Measurements from ENCODE around the gene MGAT5B.
A peak's percentile ranks its signal among the peaks of the same experiment; 100 is the strongest.
"Not testable (repeated sequence)": the region's sequence is repeated elsewhere in the genome, so short reads cannot be mapped to it uniquely, and the experiment has no call there.

MGAT5B gene, protein sequence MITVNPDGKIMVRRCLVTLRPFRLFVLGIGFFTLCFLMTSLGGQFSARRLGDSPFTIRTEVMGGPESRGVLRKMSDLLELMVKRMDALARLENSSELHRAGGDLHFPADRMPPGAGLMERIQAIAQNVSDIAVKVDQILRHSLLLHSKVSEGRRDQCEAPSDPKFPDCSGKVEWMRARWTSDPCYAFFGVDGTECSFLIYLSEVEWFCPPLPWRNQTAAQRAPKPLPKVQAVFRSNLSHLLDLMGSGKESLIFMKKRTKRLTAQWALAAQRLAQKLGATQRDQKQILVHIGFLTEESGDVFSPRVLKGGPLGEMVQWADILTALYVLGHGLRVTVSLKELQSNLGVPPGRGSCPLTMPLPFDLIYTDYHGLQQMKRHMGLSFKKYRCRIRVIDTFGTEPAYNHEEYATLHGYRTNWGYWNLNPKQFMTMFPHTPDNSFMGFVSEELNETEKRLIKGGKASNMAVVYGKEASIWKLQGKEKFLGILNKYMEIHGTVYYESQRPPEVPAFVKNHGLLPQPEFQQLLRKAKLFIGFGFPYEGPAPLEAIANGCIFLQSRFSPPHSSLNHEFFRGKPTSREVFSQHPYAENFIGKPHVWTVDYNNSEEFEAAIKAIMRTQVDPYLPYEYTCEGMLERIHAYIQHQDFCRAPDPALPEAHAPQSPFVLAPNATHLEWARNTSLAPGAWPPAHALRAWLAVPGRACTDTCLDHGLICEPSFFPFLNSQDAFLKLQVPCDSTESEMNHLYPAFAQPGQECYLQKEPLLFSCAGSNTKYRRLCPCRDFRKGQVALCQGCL

DNA sequence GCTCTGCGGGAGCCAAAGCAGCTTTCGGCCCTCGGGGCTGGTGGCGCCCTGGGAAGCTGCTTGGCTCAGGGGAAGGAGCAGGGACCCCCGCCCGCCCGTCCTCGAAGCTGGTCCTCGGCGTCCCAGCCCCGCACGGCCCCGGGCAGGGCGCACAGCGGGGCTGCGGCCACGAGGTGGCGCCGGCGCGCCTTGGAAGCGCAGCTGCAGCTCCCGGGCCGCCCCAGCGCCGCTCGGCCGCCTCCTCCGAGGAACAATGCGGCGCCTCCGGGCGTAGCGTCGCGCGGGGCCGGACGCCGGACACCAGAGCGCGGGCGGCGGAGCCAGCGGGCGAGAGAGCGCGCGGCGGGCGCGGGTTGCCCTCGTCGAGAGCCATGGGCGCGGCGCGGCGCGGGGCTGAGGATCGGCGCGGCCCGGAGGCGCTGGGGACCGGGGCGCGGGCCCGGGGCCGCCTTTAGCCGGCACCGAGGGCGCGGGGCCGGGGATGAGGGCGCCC is at the start of gene MGAT5B:
TSS of gene MGAT5B (plus strand) at position 229 of the 493 bp plus-strand sequence. CDS start 626 bp downstream, outside the sequence.
- DNase-seq = peak; percentile 83

DNA sequence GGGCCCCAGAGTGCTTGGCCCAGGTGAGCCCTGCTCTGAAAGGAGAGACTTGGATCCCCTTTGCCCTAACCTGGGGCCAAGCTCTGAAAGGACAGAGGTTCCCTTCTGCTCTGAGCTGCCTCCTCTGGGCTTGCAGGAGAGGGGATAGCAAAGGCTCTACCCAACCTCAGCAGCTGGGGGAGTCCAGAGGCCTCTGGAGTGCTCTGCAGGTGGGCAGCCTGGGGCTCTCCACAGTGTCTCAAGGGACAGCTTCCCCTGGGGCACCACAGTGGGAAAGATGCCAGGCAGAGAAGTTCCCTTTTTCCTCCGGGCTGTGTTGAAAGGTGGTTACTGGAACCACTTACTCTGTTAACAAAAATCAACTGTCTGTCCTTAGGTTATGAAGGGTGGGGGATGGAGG is 48.2 kb upstream of the MGAT5B start:
- DNase-seq = no peak

DNA sequence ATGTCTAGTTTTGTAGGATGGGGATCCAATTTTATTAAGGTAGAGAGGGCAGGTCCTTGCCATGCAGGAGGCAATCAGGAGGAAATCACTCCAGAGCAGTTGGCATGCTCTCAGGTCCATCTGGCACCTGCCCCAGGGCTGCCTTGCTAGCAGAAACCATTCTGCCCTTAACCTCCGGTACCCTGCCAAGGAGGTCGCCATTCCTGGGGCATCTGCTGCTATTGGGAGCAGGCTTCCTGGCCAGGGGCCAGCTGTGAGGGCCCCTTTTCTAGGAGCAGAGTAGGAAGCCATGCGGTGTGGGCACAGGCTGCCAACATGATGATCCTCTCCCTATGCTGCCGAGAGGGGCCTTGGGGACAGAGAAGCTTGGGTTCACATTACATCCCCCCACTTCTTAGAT is 47.6 kb upstream of the MGAT5B start:
- DNase-seq = no peak

DNA sequence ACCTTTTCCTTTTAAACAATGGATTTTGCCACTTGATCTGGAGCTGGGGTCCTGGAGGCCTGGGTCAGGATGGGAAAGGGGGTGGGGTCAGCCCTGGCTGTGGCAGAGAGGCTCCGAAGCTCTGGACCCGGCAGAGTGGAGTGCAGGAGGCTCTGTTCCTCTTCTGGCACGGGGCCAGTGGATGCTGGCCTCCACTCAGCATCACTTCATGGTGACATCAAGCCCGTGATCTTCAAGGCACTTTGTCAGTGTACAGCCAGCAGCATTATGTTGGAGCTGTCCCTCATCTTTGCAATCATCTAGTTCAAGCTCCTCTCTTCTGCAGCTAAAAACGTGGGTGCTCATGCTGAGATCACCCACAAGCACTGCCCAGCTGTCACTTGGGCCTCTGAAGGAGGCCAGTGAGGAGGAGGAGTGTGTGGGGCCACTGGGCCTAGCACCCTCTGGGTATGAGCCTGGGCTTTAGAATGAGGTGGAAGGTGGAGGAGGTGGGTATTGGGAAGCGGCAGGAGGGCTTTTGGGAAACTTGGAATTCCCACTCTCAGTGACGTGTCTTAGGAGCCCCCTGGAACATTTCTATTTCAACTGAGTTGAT is 45.9 kb upstream of the MGAT5B start:
- no peak for DNase-seq

DNA sequence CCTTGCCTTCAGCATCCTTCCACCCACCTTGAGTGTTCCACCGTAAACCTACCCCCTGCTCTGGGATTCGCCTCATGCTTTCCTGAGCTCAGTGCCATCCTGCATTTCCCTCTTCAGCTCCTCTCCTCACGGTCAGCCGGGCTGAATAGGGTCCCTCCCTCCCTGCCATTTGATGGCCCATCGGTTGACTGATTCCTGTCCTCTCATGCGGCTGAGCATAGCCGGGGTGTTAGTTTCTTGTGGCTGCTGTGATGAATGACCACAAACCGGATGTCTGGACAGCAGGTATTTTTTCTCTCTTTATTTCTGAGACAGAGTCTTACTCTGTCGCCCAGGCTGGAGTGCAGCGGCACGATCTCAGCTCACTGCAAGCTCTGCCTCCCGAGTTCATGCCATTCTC is 44.1 kb upstream of the MGAT5B start:
- no peak for DNase-seq

DNA sequence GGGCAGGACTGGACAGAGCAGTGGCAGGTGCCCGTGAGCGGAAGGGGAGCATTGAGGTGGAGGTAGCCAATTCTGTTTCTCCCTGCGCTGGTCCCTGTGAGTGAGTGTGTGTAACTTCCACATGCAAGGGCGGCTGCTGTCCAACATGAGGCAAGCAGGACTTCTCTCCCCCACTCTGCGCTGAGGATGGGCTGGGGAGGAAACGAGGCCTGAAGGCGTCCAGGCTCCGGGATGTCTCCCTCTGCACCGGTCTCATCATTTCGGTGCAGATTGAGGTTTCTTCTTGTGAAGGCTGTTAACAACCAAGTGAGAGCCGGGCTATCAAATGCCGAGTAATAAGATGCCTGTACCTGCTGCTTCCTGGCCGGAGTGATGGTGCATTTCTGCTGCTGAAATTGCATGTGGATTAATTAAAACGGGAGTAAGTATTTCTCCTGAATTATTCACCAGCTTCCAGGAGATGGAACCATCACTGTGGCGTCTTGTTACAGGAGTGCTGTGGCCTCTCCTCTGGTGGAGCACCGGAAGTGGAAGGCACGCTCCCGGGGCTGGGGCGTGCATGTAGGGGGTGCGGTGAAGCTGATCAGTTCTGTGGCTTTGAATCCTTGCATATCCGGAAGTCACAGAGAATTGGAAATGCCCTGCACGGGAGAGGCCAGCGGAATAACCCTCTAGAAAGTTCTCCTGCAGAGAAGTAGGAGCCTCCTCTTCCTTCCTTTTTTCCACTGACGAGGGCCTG is 41.7 kb upstream of the MGAT5B start:
- DNase-seq = no peak

DNA sequence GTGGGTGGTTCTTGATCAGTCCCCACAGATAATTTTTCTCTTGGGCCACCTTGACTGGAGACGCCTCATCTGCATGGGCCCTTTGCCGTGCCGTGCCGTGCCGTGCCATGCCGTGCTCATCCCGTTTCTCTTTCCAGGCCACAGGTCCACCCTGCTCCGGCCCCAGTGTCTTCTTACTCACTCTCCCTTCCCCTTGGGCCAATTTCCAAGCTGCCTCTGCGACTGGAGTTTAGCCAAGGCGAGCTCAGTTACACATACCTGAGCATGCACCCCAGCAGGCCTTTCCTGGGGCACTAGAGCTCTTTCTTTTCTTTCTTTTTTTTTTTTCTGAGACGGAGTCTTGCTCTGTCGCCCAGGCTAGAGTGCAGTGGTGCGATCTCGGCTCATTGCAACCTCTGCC is 40.5 kb upstream of the MGAT5B start:
- DNase-seq = no peak

DNA sequence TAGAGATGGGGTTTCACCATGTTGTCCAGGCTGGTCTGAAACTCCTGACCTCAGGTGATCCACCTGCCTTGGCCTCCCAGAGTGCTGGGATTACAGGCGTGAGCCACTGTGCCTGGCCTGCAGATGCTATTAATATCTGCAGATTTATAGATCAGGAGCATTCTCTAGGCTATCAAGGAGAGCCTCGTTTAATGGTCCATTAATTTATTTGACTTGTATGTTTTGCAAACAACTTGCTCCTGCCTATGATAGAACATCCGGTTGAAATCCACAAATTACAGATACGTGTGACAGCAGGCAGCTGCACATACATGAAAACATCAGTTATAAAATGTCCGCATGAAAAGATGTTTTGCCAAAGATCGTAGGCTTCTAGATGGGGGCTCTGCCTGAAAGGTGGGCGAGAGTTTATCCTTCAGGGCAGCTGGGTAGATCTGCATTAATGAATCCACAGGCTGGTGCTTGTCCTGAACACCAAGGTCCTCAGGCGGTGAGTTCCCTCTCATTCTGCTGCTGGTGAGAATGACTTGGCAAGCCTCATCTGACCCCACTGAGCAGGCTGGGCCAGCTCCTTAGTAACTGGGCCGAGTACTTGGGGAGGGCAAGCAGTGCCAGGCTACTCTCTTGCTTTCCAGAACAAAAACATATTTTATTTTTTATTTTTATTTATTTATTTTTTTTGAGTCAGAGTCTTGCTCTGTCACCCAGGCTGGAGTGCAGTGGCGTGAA is 37.1 kb upstream of the MGAT5B start:
- DNase-seq = no peak

DNA sequence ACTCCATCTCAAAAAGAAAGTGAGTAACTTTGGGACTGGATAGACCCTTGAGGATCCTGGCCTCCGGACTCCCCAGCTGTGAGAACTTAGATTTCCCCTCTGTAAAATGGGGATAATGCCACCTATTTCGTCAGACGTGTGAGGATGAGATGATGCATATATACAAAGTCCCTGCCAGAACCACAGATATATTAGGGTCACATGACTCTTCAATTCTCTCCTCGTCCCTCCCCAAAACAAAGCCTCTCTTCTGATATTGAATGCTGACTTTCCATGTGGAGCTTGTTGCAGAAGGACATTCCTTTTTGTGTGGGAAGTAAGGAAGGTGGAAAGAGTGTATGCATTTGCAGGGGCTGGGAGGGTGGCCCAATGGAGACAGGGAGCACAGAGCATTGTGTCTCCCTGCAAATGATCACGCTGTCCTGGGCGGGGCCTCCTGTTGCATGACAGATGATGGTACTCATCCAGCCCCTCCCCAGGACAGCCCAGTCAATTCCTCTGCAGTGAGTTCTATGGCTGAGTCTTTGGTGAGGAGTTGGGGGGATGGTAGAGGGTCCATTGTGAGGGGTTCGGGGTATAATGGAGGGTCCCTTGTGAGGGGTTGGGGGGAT is 35.1 kb upstream of the MGAT5B start:
- no peak for DNase-seq

DNA sequence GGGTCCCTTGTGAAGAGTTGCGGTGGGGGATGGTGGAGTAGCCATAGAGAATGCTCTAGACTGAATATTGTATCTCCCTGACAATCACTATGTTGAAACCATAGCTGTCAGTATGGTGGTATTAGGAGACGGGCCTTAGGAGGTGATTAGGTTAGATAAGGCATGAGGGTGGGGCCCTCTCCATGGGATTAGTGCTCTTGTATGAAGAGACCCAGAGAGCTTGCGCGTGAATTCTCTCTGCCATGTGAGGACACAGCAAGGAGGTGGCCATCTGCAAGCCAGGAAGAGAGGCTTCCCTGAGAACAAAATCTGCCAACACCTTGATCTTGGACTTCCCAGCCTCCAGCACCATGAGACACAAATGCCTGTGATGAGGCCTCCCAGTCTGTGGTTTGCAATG is 34.5 kb upstream of the MGAT5B start:
- DNase-seq = no peak

DNA sequence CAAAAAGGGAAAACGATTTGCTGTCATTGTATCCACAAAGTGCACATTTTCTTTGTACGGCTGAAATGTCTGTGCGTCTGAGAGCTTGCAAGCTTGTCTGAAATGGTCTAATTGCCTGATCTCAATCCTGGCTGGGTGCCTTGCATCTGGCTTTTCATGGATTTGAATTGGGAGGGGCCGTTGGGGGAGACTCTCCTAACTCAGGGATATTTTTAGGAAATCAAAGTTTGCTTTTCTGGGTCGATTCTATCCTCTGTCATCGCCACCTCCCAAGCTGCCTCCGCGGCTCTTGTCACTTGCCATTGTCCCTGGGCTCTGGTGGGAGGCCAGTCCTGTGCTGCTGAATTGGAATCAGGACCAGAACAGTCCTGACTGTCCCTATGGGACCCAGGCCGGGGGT is 33.3 kb upstream of the MGAT5B start:
- no peak for DNase-seq

DNA sequence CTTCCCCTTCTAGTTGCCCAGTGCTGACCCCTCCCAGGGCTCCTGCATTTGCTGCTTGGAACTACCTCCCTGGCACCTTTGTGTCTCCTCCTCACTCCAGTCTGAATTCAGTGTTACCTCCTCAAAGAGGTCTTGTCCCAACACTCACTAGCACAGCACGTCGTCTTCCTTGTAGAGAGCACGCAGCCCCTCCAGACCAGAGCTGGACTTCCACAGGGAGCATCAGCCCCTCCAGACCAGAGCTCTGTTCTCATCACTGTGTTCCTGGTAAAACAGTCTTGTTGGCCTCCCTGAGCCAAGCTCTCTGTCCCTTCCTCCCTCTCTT is 27.8 kb upstream of the MGAT5B start:
- no peak for DNase-seq

DNA sequence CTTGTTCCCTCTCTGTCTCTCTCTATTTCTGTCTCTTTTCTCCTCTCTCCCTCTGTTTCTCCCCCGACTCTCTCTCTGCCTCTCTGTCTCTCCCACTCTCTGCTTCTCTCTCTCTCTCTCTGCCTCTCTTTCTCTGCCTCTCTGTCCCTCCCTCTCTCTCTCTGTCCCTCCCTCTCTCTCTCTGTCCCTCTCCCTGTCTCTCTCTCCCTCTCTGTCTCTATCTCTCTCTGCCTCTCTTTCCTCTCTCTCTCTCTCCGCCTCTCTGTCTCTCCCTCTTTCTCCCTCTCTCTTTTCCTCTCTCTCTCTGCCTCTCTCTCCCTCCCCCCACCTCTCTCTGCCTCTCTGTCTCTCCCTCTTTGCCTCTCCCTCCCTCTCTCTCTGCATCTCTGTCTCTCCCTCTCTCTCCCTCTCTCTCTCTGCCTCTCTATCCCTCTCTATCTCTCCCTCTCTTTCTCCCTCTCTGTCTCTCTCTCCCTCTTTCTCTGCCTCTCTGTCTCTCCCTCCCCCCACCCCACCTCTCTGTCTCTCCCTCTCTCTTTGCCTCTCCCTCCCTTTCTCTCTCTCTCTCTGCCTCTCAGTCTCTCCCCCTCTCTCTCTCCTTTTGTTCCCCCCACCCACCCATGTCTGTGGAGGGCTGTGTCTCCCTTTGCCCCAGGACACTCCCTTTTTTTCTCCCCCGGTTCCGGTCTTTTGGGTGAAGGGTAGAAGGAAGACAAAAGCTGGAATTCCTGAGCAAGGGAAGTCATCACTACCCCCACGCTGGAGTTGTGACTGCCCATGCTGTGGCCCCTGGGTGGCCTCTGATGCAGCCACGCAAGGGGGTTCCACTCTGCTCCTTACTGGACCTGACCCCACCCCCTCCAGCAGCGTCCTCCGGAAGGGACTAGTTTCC is 27.1 kb upstream of the MGAT5B start:
- no peak for DNase-seq

DNA sequence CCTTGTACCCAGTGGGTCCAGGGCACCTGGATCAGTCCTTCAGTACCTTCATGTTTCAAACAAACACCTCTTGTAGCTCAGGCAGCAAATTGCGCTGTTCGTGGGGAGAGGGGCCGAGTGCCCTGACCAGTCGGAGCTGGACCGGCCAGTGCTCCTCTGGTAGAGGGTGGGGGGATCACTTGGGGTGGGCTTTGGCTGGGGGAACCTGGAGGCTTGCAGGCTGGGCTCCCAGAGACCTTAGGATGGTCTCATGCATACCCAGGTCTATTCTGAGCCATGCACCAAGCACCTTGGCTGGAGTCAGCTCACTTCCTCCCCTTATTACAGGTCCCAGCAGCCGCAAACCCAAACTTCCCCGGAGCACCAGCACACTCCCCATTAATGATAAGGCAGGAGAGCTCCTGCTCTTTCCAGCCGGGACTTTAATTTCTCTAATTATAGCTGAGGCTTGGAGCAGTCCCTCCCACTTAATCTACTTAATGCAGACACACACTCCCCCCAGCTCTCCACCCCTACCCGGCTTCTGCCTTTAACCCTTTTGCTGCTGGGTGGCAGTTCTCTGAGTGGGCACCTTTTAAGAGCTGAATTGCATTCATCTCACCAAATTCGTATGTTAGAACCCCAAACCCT is 26.3 kb upstream of the MGAT5B start:
- DNase-seq = no peak

DNA sequence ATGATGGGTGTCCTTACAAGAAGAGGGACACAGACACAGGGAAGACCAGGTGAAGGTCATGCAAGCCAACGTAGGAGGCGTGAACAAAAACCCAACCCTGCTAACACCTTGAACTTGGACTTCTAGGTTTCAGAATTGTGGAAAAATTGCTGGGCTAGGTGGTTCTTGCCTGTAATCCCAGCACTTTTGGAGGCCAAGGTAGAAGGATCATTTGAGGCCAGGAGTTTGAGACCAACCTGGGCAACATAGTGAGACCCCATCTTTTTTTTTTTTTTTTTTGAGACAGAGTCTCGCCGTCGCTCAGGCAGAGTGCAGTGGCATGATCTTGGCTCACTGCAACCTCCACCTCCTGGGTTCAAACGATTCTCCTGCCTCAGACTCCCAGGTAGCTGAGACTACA is 25.1 kb upstream of the MGAT5B start:
- not testable (repeated sequence) for DNase-seq

DNA sequence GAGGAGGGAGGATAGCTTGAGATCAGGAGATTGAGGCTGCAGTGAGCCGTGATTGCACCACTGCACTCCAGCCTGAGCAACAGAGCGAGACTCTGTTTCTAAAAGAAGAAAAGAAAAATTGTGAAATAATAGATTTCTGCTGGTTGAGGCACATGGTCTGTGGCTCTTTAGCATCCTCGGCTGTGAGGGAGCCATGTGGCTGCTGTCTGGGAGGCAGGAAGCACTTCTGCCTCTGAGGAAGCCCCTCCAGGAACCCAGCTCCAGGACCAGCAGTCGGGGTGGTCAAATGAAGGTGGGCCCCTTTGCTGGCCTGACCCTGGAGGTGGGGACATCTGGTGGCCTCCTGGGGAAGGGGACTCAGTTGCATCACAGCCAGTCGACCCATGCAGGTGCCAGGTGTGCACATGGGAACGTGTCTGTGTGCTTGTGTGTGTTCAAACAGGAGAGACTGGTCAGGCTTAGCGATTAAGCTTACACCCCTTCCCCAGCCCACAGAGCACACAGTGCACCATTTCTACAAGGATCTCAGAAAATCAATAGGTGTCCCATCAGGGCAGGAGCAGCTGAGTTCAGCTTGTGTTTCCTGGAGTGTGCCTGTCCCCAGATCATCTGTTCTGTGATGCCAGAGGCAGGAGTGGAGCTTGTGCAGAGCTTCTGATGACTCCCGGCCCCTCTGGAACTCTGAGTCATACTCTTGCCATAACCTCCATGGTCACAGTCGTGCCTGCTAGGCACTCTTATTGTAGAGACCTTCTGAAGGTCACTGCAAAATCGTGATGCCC is 24.3 kb upstream of the MGAT5B start:
- no peak for DNase-seq

DNA sequence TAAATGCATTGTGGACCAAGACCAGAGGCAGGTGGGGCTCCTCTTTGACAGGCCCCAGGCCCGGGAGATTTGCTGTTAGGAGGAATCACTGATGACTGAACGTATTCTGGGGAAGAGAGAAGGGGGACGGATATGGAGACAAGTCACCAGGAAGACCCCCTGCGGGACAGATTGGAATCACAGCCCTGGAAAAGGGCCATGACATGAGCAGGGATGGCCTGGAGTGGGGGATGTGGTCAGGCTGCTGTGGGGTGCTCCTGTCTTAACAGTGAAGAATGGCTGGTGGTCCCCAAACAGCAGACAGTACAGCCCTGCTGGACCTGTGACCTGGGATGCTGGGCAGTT is 23.7 kb upstream of the MGAT5B start:
- DNase-seq = no peak

DNA sequence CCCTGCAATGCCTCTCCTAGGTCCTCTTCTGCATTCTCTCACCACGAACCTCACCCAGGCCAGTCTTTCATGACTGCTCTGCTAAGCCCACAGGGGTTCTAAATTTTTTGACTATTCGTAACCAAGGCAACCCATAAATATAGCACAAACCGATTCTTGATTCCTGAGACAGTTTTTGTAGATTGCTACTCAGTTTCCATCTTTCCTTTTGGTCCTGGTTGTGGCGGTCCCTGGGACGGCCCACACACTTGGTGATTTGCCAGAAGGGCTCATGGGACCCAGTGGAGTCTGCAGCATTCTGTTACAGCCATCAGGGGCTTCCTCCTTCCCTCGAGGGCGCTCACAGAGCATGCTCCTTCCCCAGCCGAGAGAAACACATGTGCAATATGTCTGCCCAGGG is 23.4 kb upstream of the MGAT5B start:
- DNase-seq = no peak

DNA sequence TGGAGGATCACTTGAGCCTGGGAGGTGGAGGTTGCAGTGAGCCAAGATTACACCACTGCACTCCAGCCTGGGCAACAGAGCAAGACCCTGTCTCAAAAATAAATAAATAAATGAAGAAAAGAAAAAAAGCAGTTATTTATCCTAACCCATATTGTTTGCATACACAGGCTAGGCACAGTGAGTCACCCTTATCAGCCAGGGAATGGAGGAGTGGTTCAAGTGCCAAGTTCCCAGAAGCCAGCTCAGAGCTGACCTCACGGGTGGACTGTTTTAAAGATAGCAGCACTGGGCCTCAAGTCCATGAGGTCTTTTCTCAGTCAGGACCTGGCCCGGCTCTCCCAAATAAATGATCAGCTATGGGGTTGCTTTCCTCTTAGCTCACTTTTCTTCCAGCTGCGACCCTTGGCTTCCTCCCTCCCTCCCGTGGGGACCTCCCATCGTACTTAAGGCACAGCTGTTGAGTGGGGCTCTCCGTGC is 22.6 kb upstream of the MGAT5B start:
- DNase-seq = no peak

DNA sequence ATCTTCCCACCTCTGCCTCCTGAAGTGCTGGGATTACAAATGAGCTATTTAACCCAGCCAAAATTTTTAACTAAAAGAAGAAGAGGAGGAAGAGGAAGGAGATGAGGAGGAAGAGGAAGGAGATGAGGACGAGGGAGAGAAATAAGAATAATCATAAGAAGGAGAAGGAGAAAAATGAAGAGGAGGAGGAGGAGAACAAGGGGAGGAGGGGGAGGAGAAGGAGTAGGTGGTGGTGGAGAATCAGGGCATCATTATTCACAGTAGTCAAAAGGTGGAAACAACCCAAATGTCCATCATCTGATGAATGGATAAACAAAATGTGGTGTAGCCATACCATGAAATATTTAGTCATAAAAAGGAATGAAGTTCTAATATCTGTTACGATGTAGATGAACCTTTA is 21.2 kb upstream of the MGAT5B start:
- no peak for DNase-seq

Measured in activated naive CD4-positive, alpha-beta T cell treated with anti-CD3 and anti-CD28 coated beads, Interleukin-2, amount 50 U/mL, for 16 hours (primary cell).